Astrocyte (in vitro differentiated cells and primary cell): ENCODE data around the gene ADH7. TPM values are rescaled to one million over a fixed set of nuclear protein-coding genes. Genes with fewer than 3 reads are reported as not detected.

Experiments used
- DNase-seq: peaks from one replicate; pipeline ENCODE4 v3.0.0-alpha.2; 2010; ENCODE audit warnings: low read depth
- FAIRE-seq: peaks from 2 replicates; lab custom pipeline; 2011; peaks lifted over from hg19 to GRCh38; lab: Jason Lieb, UNC
- H2AFZ ChIP-seq: 2 replicates; pipeline ENCODE4 v1.6.0; 2012; ENCODE audit warnings: low read depth, low read length, inconsistent platforms
- H3K27ac ChIP-seq: 2 replicates; pipeline ENCODE4 v1.5.1; 2011; ENCODE audit warnings: low read depth, low read length, inconsistent platforms
- H3K27me3 ChIP-seq: 2 replicates; pipeline ENCODE4 v1.6.0; 2011; ENCODE audit warnings: low read length, inconsistent platforms; ENCODE audit not compliant: insufficient read depth
- H3K36me3 ChIP-seq: 2 replicates; pipeline ENCODE4 v1.5.1; 2011; ENCODE audit warnings: low read length, inconsistent platforms; ENCODE audit not compliant: insufficient read depth
- H3K4me1 ChIP-seq: 2 replicates; pipeline ENCODE4 v1.5.1; 2011; ENCODE audit warnings: low read length, inconsistent platforms; ENCODE audit not compliant: insufficient read depth
- H3K4me2 ChIP-seq: 2 replicates; pipeline ENCODE4 v1.6.0; 2012; ENCODE audit warnings: low read length, inconsistent platforms
- H3K4me3 ChIP-seq: 2 replicates; pipeline ENCODE4 v1.5.1; 2011; ENCODE audit warnings: low read depth, mild to moderate bottlenecking, low read length, inconsistent platforms; ENCODE audit not compliant: insufficient read depth
- H3K79me2 ChIP-seq: 2 replicates; pipeline ENCODE4 v1.6.0; 2012; ENCODE audit warnings: mild to moderate bottlenecking, low read length, inconsistent platforms; ENCODE audit not compliant: insufficient read depth
- H3K9ac ChIP-seq: 2 replicates; pipeline ENCODE4 v1.6.0; 2012; ENCODE audit warnings: mild to moderate bottlenecking, low read length, inconsistent platforms
- H3K9me3 ChIP-seq: 2 replicates; pipeline ENCODE4 v1.5.1; 2012; ENCODE audit warnings: low read depth, mild to moderate bottlenecking, low read length, inconsistent platforms; ENCODE audit not compliant: insufficient read depth
- H4K20me1 ChIP-seq: 2 replicates; pipeline ENCODE4 v1.6.0; 2012; ENCODE audit warnings: low read length, inconsistent platforms; ENCODE audit not compliant: insufficient read depth
- H3K27ac Mint-ChIP-seq: one replicate; pipeline ENCODE4 v1.8.0; 2021; ENCODE audit warnings: mild to moderate bottlenecking, mixed read lengths; ENCODE audit not compliant: unreplicated experiment
- H3K27me3 Mint-ChIP-seq: one replicate; pipeline ENCODE4 v1.8.0; 2021; ENCODE audit warnings: low read depth, mixed read lengths; ENCODE audit not compliant: unreplicated experiment
- H3K36me3 Mint-ChIP-seq: one replicate; pipeline ENCODE4 v1.8.0; 2021; ENCODE audit warnings: low read depth, mixed read lengths; ENCODE audit not compliant: unreplicated experiment
- H3K4me1 Mint-ChIP-seq: one replicate; pipeline ENCODE4 v1.8.0; 2021; ENCODE audit warnings: low read depth, mixed read lengths; ENCODE audit not compliant: unreplicated experiment
- H3K4me3 Mint-ChIP-seq: one replicate; pipeline ENCODE4 v1.8.0; 2021; ENCODE audit warnings: mild to moderate bottlenecking, moderate library complexity, mixed read lengths; ENCODE audit not compliant: unreplicated experiment
- H3K9me3 Mint-ChIP-seq: one replicate; pipeline ENCODE4 v1.8.0; 2021; ENCODE audit warnings: mild to moderate bottlenecking, mixed read lengths; ENCODE audit not compliant: unreplicated experiment
- EZH2 ChIP-seq: IDR thresholded peaks from 2 replicates; pipeline ENCODE4 v1.6.1; 2012; ENCODE audit warnings: mild to moderate bottlenecking, low read length, inconsistent platforms; ENCODE audit not compliant: insufficient read depth
- total RNA-seq: library from RNA; stranded (reverse); gene quantifications from 2 replicates; pipeline ENCODE4 v1.2.1, GENCODE V29; 2021
- TF ChIP-seq, protein P1 (sequence below): IDR thresholded peaks from 2 replicates; pipeline ENCODE4 v1.5.1; 2011; ENCODE audit warnings: low read depth, mild to moderate bottlenecking, inconsistent platforms, low read length, moderate library complexity; ENCODE audit not compliant: insufficient read depth

ADH7 gene
- total RNA-seq, 1 donor from 2014 or later = not detected

DNA sequence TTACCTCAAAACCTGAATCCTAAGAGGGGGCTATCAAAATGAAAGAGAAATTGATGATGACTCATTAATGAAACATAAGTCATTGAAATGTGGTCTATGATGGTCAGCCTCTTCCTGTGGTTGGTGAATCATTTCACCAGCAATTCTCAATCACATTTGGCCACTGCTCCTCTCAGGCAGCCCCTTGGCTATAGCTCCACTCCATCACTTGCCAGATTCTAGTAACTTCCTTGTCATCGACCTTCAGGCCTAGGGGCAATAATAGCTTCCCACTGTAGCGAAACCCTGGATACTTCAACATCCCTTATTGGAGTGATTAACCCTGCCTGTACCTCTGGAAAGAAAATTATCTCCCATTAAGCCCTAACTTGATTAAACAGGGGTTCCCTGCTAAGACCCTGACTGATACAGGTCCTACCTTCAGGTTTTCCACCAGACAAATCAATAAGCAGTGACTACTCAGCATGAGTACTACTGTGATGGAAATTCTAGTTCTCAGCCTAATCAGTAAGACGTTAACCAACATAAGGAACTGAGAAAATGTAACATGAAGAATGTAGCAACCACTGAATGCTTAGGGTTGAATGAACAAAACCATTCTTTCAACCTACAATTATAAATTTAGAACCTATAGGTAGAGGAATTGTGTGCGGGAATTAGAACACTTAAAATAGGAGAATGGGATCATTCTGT, 30.4 kb downstream of the ADH7 start:
- peaks cover 6% of the 10 kb centered on the region for H3K27me3 Mint-ChIP-seq
- H3K4me1 Mint-ChIP-seq = peaks cover 20% of the 10 kb centered on the region
- no peaks in the 10 kb centered on the region for H4K20me1 ChIP-seq
- H3K9me3 Mint-ChIP-seq = no peaks in the 10 kb centered on the region
- peak overlapping the region; percentile 4 for H2AFZ ChIP-seq
- H3K36me3 ChIP-seq = no peaks in the 10 kb centered on the region
- peak overlapping the region; percentile 61 for H3K4me2 ChIP-seq
- DNase-seq = peak; percentile 95
- no peaks in the 10 kb centered on the region for H3K36me3 Mint-ChIP-seq
- TF ChIP-seq EZH2 = no peak
- TF ChIP-seq, protein P1, sequence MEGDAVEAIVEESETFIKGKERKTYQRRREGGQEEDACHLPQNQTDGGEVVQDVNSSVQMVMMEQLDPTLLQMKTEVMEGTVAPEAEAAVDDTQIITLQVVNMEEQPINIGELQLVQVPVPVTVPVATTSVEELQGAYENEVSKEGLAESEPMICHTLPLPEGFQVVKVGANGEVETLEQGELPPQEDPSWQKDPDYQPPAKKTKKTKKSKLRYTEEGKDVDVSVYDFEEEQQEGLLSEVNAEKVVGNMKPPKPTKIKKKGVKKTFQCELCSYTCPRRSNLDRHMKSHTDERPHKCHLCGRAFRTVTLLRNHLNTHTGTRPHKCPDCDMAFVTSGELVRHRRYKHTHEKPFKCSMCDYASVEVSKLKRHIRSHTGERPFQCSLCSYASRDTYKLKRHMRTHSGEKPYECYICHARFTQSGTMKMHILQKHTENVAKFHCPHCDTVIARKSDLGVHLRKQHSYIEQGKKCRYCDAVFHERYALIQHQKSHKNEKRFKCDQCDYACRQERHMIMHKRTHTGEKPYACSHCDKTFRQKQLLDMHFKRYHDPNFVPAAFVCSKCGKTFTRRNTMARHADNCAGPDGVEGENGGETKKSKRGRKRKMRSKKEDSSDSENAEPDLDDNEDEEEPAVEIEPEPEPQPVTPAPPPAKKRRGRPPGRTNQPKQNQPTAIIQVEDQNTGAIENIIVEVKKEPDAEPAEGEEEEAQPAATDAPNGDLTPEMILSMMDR = no peak
- H3K9me3 ChIP-seq = no peaks in the 10 kb centered on the region
- H3K4me1 ChIP-seq = peaks cover 21% of the 10 kb centered on the region
- no peak overlapping the region for H3K4me3 ChIP-seq
- peak overlapping the region; percentile 54 for H3K27ac ChIP-seq
- no peak overlapping the region for H3K4me3 Mint-ChIP-seq
- H3K79me2 ChIP-seq = no peaks in the 10 kb centered on the region
- no peaks in the 10 kb centered on the region for H3K27me3 ChIP-seq
- peak overlapping the region; percentile 28 for H3K9ac ChIP-seq
- H3K27ac Mint-ChIP-seq = peak overlapping the region; percentile 73
- FAIRE-seq = peak; percentile 73

DNA sequence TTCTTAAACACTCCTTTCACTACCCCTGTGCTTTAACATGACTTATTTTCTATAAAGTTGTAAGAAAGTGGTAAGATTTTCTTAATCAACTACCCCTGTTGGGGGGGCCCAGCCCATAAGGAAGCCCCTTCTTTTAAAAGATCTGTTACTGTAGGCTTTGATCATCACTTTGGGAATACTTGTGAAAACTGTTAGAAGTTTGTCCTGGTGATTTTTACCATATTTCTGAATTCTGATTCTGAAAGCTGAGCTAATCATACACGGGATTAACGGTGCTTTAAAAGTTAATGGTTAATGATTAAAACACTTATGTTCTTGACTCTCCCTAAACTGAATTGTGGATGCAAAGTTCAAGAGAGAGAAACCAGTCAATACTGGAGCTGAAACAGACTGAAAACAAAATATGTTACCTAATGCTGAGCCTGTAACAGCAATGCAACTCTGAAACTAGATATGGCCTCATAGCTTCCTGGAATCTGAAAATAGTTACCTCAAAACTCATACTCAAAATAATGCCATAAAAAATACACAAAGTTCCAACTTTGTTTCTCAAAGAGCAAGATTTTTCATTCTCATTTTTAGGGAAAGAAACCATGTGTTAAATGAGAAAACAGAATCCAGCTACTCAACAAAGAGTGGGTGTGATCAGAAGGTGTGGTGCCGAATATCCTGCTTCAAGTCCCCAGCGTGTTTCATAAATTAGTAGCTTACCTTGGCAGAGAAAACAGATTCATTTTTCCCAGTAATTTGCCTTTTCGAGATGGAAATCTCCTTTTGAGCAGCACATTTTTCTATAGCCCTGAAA, 31.6 kb downstream of the ADH7 start:
- Histone ChIP-seq H3K9ac (no peak overlapping the region), H4K20me1 (no peaks in the 10 kb centered on the region), H3K27ac (peak overlapping the region; percentile 54), H3K4me2 (peak overlapping the region; percentile 61), H3K4me3 (no peak overlapping the region), H2AFZ (no peak overlapping the region), H3K27me3 (no peaks in the 10 kb centered on the region), H3K4me1 (peaks cover 21% of the 10 kb centered on the region), H3K36me3 (no peaks in the 10 kb centered on the region), H3K79me2 (no peaks in the 10 kb centered on the region), H3K9me3 (no peaks in the 10 kb centered on the region)
- Mint-ChIP-seq H3K36me3 (no peaks in the 10 kb centered on the region), H3K27ac (peak overlapping the region; percentile 55), H3K4me3 (no peak overlapping the region), H3K4me1 (peaks cover 20% of the 10 kb centered on the region), H3K9me3 (no peaks in the 10 kb centered on the region), H3K27me3 (peaks cover 6% of the 10 kb centered on the region)
- no peak for TF ChIP-seq EZH2
- TF ChIP-seq, protein P1 = no peak
- FAIRE-seq (no peak), DNase-seq (no peak)
